GM19372 (cell line): ENCODE data around the gene HYDIN.
"Not testable (repeated sequence)": the region's sequence is repeated elsewhere in the genome, so short reads cannot be mapped to it uniquely, and the experiment has no call there.

Experiments
- ATAC-seq: cut with Tn5 transposase; IDR thresholded peaks from one replicate; pipeline ENCODE4 v1.9.1; 2021; ENCODE audit warnings: mild to moderate bottlenecking, low read depth, moderate library complexity; ENCODE audit not compliant: unreplicated experiment

The HYDIN gene

GRCh38 chr16:71226229-71227141 is 4.0 kb downstream of the HYDIN start:
- ATAC-seq = no peak

- ATAC-seq = no peak
Observed at GRCh38 chr16:71225145-71225544, 5.4 kb downstream of the HYDIN start.

- ATAC-seq = no peak
Observed at GRCh38 chr16:71218306-71218963, 12.1 kb downstream of the HYDIN start.

DNA sequence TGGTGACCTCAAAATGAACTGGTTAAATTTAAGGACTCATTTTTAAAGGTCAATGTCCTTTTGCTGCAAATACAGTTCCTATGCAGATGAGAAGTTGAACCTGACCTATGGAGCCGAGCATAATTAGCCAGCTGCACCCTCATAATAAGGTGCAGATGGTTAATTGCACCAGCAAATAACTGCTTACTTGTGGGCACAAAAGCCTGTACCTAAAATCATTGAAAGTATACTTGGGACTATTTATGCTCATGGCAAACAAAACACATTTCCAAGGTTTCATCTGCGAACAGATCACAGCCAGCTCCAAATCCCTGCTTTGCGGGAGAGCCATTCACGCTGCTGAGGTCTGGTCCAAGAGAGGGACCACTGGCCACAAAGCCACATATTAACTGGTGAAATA is 13.0 kb downstream of the HYDIN start:
- no peak for ATAC-seq

GRCh38 chr16:71216714-71217113 is 13.8 kb downstream of the HYDIN start:
- ATAC-seq = no peak

GRCh38 chr16:71214746-71215381 is 15.7 kb downstream of the HYDIN start:
- ATAC-seq = no peak

DNA sequence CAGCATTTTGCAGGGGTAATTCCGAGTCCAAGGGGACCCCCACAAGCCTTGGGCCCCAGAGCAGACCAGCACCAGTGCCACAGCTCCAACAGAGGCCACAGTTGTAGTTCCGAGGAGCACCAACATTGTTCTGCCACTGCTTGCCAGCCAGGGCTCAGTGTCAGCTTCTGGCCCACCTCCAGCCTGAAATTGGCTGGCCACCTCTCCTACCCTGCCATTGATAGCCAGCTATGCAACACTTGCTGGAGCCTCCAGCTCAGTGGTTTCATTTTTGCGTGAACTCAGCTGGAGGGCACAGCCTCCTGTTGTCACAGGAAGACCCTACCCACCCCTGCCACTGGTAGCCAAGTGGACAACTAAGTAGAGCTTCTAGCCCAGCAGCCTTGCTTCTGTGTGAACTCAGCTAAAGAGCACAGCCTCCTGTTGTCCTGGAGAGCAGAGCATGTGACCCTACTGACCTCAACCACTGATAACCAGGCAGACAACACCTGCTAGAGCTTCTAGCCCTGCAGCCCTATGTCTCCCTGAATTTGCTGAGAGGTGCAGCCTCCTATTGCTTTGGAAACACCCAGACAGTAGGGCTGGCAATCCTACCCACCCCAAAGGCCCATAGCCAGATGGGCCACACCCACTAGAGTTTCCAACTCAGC is 24.9 kb downstream of the HYDIN start:
- ATAC-seq = no peak

DNA sequence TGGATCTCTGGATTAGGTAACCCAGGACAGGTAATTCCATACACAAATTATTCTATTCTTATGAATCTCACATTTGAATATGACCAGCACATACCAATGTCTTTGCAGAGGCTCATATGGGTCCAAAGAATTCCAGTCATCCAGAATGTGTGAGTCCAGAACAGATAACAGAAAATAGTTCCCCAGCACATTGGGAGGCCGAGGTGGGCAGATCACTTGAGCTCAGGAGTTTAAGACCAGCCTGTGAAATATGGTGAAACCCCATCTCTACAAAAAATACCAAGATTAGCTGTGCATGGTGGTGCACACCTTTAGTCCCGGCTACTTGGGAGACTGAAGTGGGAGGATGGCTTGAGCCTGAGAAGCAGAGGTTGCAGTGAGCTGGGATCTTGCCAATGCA is 26.9 kb downstream of the HYDIN start:
- no peak for ATAC-seq

DNA sequence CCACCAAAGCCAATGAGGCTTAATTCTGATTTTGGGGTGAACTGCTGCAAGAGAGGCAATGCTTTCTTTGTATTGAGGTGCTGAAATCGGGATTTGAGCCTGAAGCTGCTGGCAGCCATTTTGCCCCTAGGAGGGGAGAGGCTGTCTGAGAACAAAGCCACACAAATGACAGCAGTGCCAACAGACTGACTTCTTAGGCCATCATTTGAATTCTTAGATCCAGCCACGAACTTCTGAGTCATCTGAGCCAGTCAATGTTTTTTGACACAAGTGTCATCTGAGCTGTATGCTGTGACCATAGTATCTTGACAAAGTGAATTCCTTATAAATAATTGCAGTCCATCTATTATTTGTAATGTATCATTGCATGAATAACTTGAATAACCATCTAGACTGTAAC is 29.0 kb downstream of the HYDIN start:
- no peak for ATAC-seq

- no peak for ATAC-seq
Observed at GRCh38 chr16:71201054-71201453, 29.5 kb downstream of the HYDIN start.

GRCh38 chr16:71198408-71198807 is 32.1 kb downstream of the HYDIN start:
- no peak for ATAC-seq

DNA sequence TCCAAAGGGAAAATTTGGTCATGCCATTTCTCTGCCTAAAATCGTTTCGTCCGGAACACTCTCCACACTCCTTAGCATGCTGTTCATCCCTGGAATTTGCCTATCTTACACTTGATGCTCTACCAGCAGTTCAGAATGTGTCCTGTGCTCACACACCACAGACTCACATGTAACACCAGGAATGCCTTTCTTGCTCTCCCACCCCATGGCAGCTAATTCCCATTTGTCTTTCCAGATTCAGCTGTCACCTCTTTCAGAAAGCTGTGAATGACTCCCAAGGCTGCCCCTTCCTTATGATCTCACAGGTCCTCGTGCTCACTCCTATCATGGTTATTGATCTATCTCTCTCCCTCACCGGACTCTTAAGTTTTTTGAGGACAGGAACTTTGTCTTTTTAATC is 38.1 kb downstream of the HYDIN start:
- ATAC-seq = no peak

DNA sequence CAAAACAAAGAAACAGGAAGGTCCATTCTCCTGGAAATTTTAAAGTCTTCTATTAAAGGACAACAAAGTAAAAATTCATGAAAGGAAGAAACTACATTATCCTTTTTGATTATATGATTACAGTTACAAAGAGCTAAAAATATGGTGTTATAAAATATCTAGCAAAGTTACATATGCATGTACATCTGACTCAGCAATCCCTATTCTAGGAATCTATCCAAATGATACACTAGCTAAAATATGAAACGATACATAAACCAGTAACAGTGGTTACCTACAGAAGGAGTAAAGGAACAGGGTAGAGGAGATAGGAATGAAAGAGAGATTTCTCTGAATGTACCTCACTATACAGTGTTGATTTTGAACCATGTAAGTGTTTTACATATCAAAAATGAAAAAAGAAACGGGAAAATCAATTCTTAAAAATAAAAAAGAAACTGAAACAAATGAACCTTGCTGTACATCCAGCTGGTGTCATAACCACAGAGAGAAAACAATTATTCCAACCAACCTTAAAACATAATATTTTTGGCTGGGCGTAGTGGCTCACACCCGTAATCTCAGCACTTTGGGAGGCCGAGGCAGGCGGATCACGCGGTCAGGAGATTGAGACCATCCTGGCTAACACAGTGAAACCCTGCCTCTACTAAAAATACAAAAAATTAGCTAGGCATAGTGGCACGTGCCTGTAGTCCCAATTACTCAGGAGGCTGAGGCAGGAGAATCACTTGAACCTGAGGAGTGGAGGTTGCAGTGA is 41.4 kb downstream of the HYDIN start:
- no peak for ATAC-seq

GRCh38 chr16:71185347-71185746 is 45.2 kb downstream of the HYDIN start:
- no peak for ATAC-seq

GRCh38 chr16:71179569-71179968 is 51.0 kb downstream of the HYDIN start:
- no peak for ATAC-seq

- ATAC-seq = no peak
Observed at GRCh38 chr16:71172481-71173207, 57.9 kb downstream of the HYDIN start.

DNA sequence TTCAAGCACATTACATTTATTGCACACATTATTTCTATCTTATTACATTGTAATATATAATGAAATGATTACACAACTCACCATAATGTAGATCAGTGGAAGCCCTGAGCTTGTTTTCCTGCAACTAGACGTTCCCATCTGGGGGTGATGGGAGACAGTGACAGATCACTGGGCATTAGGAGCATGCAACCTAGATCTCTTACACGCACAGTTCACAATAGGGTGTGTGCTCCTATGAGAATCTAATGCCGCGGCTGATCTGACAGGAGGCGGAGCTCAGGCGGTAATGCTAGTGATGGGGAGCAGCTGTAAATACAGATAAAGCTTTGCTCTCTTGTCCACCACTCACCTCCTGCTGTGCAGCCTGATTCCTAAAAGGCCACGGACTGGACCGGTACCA is 69.5 kb downstream of the HYDIN start:
- ATAC-seq = not testable (repeated sequence)

DNA sequence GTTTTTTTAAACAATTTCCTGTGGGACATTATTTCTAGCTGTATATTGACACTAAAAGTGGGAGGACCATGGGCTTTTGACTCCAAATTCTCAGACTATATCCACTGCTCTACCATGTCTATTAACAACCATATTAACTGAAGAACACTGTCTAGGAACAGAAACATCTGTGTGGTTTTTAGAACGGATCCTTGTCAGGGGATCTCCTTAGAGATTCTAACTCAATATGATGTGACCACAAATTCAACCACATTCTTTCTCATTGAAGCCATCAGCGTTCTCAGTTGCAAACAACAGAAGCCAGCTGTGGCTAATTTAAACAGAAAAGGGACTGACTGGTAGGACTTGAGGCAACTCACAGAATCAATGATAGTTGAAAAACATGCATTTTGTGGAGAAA is 73.2 kb downstream of the HYDIN start:
- ATAC-seq = not testable (repeated sequence)

- ATAC-seq = not testable (repeated sequence)
Observed at GRCh38 chr16:71153329-71153728, 77.2 kb downstream of the HYDIN start.

GRCh38 chr16:71151654-71152053 is 78.9 kb downstream of the HYDIN start:
- not testable (repeated sequence) for ATAC-seq
